Superior temporal gyrus (tissue), 1 donor: Measurements from ENCODE around the gene NUDT2.

Source experiments
- DNase-seq: peaks from one replicate; pipeline ENCODE4 v3.0.0-alpha.2; 2016; ENCODE audit errors: extremely low spot score

Gene NUDT2

DNA sequence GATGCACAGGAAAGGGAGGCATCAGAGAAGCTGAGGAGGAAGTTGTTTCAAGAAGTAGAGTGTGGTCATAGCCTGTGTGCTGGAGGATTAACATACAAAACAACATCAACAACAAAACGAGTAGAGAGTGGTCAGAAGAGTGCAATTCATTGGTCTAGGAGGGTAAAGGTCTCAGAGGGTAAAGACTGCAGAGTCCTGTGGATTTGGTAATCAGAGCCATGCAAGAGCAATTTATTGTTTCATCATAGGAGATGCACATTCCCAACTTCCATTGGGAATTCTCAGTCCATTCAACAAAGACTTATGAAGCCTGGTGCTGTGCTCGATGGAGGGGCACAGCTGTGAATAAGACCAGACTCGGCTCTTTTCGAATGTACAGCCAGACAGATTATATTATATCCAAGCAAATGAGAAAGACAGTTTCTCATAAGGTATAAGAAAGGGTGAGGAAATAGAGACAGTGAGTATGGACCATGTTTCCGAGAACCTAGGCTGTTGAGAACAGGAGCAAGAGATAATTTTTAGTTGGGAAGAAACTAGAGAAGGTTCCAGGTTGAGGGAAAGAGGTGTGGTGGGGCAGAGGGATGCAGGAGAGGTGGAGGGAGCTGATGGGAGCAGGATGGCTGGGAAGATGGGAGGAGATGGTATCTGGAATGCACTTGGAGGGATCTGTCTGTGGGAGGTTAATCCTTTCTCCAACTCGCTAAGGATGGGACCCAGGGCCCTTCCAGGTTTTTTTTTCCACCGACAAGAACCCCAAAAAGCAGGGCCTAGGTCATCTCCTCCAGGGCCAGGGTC lies 55.2 kb downstream of the NUDT2 start:
- DNase-seq: no peak

DNA sequence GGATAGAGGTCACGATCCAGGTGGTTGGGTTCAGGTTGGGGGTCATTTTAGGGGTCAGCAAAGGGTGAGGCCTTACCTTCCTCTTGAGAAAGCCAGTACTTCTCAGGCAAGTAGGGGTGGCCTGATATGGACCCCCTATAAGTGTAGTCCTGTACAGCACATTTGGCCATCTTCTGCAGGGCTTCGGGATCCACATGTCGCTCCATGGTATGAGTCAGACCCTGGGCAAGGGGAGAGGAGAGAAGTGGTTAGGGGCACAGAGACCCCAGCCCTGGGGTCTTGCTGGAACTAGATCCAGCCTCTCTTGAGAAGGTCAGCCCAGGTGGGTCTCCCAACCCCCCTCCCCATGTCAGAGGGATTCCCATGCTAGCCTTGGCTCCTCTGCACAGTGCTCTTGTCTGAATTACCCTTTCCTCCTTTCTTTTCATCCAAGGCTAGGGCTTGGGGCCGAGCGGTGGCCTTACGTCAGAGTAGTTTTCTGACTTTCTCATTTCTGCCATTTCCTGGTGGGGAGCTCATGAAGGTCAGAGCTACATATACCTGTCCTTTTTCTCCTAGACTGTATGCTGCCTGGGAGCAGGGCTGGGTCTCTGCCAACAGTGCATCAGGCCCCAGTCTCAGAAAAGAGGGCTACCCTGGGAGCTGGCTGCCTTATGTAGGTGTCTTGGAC lies 56.3 kb downstream of the NUDT2 start:
- DNase-seq: no peak

DNA sequence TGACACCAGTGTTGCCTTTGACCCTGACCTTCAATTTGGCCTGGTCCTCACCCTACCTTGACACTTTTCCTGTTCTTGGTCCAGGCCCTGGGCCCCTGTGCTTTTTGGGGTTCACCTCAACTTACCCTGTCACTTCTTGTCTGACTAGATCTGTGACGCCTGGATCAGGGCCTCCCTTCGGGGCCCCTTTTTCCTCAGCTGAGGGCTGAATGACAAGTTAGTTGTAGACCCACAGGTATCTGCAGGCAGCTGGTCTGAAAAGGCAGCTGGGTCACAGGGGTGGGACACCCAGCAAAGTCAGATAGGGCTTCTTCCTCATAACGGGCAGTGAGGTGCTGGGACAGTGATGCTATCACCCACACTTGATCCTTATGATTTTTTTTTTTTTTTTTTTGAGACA lies 57.3 kb downstream of the NUDT2 start:
- no peak for DNase-seq

DNA sequence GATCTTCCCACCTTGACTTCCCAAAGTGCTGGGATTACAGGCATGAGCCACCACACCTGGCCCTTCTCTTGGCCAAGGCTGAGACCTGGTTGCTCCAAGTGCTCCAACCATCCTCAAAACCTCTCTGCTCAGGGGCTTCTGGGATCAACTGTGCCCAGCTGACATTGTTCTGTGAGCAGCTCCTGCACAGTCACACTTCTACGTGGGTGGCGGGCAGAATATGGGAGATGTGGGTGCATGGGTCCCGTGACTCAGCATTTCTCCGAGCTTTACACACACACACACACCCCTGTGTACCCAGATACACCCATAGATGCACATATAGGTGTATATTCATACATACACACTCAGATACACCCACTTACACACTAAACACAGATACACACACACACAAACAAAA lies 57.9 kb downstream of the NUDT2 start:
- no peak for DNase-seq

DNA sequence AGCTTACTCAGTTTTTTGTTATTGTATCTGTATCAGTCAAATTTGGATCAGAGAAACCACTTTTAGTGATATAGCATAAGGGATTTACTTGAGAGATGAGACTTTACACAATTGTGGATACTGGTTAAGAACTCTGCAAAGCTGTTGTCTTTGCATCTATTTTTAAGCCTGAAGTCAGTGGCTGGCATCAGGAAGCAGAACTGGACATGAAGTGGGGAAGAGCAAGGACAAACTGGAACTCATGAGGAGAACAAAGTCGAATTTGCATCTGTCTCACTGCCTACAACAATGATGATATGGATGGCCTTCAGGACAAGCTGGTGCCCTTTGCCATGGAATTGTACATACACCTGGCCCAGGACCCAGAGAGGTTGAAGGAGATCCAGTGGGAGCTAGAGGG lies 63.1 kb downstream of the NUDT2 start:
- no peak for DNase-seq
